HUES6 (cell line): ENCODE measurements around the gene DCAF10.

Experiments
- H3K27ac ChIP-seq: 2 replicates; pipeline ENCODE4 v1.7.0; 2013; ENCODE audit warnings: low read depth, mild to moderate bottlenecking, low read length, inconsistent platforms
- H3K27me3 ChIP-seq: 2 replicates; pipeline ENCODE4 v1.6.1; 2013; ENCODE audit warnings: low read length; ENCODE audit not compliant: control insufficient read depth, insufficient read depth
- H3K36me3 ChIP-seq: 2 replicates; pipeline ENCODE4 v1.6.1; 2013; ENCODE audit warnings: low read length; ENCODE audit not compliant: control insufficient read depth, insufficient read depth
- H3K4me1 ChIP-seq: 2 replicates; pipeline ENCODE4 v1.6.1; 2013; ENCODE audit warnings: low read length; ENCODE audit not compliant: control insufficient read depth, insufficient read depth
- H3K4me3 ChIP-seq: 2 replicates; pipeline ENCODE4 v1.5.1; 2013; ENCODE audit warnings: low read depth, low read length
- H3K9ac ChIP-seq: one replicate; pipeline ENCODE4 v1.6.1; 2013; ENCODE audit warnings: mild to moderate bottlenecking, low read length
- H3K9me3 ChIP-seq: 2 replicates; pipeline ENCODE4 v1.6.1; 2013; ENCODE audit warnings: low read depth, low read length; ENCODE audit not compliant: control insufficient read depth, insufficient read depth

DCAF10 gene

DNA sequence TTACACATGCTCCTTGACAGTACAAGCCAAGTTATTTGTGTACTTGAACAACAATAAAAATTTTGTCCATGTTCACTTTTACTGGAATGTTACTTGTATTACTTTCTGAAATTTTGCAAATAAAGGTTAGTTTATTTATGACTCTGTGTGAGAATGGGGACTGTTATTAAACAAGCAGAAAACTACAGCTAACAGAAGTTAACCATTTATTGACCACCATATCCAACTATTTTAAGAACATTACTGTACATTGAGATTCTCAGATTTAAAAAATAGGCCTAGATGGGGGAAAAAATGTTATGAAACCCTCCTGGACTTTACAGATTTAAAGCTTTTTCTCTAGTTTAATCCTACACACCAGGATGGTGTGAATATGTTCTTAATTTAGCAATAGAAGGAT is 101.5 kb downstream of the DCAF10 start:
- no peak overlapping the region for H3K9ac ChIP-seq
- peaks cover 14% of the 10 kb centered on the region for H3K36me3 ChIP-seq
- no peaks in the 10 kb centered on the region for H3K9me3 ChIP-seq
- no peak overlapping the region for H3K4me3 ChIP-seq
- H3K27me3 ChIP-seq, result no peaks in the 10 kb centered on the region; the same call in 1 of the 2 replicates
- H3K27ac ChIP-seq, result no peak overlapping the region
- H3K4me1 ChIP-seq, result peaks cover 15% of the 10 kb centered on the region

DNA sequence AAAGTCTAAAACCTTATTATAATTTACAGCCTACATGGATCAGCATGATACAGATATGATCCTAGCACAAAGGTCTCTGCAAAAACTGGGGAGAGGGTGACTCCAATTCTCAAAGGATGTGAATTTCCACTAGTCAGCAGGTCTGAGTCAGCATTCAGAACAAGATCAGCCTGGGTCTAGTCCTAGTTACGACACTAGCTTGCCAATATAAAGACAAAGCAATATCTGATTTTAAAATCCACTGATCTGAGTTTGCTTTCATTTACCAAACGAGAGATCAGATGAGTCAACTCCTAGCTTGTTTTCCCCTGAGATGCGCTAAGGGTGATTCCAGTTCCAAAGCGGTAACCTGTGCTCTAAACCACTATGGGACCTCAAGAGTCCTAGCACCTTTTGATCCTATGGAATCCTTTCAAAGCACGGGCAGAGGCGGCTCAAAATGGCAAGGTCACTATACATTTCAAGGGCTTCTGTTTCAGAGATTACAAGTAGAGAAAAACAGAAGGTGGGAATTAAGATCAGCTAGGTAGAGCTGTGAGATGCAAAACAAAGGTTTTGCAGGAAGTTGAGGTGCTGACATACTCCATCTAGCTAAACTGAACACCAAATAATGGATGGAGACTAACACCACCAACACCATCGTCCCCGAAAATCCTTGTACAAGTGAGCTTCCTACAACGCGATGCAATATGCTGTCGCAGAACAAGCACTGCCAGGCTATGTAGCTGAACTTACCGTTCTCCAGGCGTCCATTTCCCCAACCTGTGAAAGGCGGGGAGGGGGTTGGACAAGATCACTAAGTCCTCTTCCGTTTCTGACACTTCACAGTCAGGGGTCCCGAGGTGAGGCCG is 102.4 kb downstream of the DCAF10 start:
- H3K4me3 ChIP-seq, result peak overlapping the region; percentile 94
- peaks cover 15% of the 10 kb centered on the region for H3K4me1 ChIP-seq
- peak overlapping the region; percentile 67 for H3K9ac ChIP-seq
- peaks cover 9% of the 10 kb centered on the region for H3K36me3 ChIP-seq
- H3K9me3 ChIP-seq, result no peaks in the 10 kb centered on the region
- H3K27me3 ChIP-seq, result no peaks in the 10 kb centered on the region; the same call in 1 of the 2 replicates
- H3K27ac ChIP-seq, result peak overlapping the region; percentile 44; the same call in 1 of the 2 replicates

DNA sequence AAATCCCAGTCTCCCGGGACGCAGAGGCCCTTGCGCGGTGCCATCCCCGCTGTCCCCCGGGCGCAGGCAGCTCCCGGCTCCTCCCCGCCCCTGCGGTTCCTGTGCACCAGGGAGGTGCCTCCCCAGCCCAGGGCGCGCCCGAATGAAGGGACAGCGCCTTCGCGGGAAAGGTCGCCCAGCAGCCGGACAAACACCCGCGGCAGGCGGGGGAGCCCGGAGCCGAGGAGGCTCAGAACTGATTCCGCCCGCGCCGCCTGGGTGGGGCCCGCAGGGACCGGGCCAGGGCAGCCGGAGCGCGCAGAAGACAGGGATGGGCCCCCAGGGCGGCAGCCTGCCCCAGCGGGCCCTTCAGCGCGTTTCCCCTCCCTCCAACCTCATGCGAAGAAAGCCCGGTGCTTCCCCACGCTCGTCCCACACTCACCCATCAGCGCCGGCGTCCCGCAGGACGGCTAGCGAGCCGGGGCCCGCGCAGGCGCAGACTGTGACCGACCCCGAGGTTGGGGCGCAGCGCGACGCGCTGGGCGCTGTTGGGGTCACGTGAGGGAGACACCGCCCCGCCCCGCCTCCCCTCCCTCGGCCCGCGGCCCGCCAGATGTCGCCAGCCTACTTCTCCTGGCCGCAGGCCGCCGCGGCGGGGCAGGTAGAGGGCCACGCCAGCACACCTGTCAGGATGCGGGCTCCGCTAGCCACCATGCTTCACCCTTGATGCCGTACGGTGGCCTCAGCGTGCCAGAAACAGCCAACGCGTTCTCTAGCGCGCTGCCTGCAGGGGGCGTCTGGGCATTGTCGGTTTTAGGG is 103.2 kb downstream of the DCAF10 start, which contains the start of gene SLC25A51:
TSS of gene SLC25A51 (minus strand) at position 481 of the 798 bp plus-strand sequence. CDS start 15,577 bp downstream, outside the sequence.
- Histone ChIP-seq H3K36me3 (peaks cover 7% of the 10 kb centered on the region), H3K27ac (peak within 1 kb of the TSS; percentile 44; the same call in 1 of the 2 replicates)

DNA sequence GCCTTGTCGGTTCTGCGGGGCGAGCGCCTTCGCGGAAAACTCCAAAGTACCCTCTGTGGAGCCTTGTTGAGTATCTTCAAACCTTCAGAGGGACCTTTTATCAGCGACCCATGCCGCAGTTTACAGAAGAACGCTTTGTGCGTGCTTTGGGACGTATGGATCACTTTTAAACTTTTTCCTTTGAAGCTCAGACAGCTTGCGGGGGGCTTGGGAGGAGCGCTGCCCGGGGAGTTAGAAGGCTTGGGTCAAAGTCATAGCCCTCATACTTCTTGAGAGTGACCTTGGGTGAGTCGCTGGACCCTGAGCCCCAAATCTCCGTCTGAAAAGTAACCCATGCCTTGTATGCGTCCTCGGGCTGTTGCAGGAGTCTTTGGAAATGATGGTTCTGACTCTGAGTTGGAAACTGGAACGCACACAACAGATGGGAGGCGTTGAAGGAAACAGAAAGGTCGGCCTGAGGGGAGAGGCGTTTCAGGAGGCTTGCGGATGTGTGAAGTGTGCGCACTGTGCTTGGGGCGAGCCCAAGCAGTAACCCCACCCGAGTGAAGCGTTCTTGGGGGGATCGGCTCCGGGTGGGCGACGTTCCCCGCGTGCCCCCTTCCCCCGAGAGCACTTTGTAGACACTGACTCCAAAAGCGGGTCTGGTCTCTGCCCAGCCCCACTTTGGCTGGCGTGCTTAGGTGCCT is 104.0 kb downstream of the DCAF10 start:
- Histone ChIP-seq H3K9me3 (no peaks in the 10 kb centered on the region), H3K4me3 (peak overlapping the region; percentile 94), H3K36me3 (no peaks in the 10 kb centered on the region), H3K27me3 (no peaks in the 10 kb centered on the region; the same call in 1 of the 2 replicates), H3K27ac (no peak overlapping the region), H3K4me1 (peaks cover 15% of the 10 kb centered on the region), H3K9ac (peak overlapping the region; percentile 67)

More for the DNA sequence above, 103.2 kb downstream of the DCAF10 start, which contains the start of gene SLC25A51:
- Histone ChIP-seq H3K4me1 (peaks cover 15% of the 10 kb centered on the region), H3K9ac (peak within 1 kb of the TSS; percentile 67), H3K9me3 (no peaks in the 10 kb centered on the region), H3K27me3 (no peaks in the 10 kb centered on the region; the same call in 1 of the 2 replicates), H3K4me3 (peak within 1 kb of the TSS; percentile 94)

DNA sequence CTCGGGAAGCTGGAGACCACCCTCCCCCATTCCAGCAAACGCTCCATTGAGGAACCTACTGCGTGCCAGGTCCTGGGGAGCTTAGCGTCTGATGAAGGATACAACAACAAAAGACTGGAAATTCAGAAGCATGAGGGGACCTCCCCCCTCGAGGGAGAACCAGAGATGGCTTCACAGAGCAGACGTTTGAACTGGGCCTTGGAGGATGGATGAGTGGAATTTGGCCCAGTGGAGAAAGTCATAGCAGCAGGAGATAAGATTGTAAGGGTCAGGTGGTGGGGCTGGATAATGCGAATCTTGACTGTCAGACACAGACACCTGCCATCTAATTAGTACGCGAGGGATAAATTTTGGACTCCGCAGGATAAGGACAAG is 104.5 kb downstream of the DCAF10 start:
- Histone ChIP-seq H3K27ac (no peak overlapping the region), H3K27me3 (no peaks in the 10 kb centered on the region; the same call in 1 of the 2 replicates), H3K4me1 (peaks cover 15% of the 10 kb centered on the region), H3K4me3 (peak overlapping the region; percentile 94), H3K36me3 (no peaks in the 10 kb centered on the region), H3K9me3 (no peaks in the 10 kb centered on the region), H3K9ac (no peak overlapping the region)

DNA sequence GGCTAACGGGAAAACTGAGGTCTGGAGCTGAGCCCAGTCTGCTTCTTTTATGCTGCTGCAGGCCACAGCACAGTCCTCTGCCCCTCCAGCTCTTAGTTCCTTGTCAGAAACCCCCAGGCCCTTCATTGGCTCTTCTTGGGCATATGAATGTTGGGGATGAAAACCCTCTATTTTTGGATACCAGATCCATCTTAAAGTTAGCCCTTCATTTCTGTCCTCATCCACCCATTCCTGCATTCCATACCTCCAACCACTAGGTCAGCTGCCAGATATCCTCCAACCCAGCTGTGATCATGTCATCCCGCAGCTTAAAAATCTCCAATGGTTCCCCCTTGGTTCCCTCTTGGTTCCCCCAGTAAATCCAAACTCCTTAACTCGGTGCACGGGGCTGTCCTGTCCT is 105.2 kb downstream of the DCAF10 start:
- H3K9me3 ChIP-seq, result no peaks in the 10 kb centered on the region
- H3K4me3 ChIP-seq, result no peak overlapping the region

DNA sequence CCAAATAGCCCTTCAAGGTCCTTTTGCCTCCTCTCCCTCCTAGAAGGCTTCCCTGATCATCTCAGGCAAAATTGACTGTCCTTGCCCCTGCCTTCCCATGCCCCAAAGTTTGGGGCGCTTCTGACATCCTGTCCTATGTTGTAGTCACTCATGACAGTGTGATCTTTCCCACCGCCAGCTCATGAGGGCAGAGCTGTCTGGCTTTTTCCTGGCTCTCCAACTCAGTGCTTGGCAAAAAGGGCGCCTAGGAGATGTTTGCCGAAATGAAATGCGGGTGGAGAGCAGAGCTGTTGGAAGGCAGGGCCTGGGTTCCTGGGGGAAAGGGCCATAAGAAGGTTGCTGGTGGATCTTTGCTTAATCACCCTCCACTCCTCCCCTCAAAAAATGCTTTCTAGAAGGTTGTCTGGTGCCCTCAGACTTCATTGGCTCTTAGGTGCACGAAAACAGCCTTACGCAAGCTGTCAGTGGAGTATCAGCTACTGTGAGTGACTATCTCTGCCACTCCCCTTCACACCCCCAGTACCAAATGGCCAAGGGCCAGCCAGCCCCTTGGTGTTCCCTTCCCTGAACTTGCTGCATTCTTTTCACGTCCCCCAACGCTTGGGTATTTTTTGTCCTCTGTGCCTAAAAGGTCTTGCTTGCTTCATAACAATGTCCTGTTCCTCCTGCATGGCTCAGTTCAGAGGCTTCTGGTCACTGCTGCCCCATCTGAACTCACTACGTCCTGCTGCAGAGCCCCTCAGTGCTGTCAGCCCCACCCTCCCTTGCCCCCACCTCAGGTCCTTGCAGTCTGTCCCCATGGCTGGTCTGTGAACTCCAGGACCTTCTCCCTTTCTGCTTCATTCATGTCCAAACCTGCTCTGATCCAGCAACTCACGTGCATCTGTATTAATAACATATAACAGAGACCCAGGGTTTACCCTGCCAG is 106.0 kb downstream of the DCAF10 start:
- no peak overlapping the region for H3K4me3 ChIP-seq
- H3K27ac ChIP-seq, result no peak overlapping the region
- no peaks in the 10 kb centered on the region; the same call in 1 of the 2 replicates for H3K27me3 ChIP-seq
- peaks cover 15% of the 10 kb centered on the region for H3K4me1 ChIP-seq
- H3K9ac ChIP-seq, result no peak overlapping the region
- no peaks in the 10 kb centered on the region for H3K9me3 ChIP-seq
- H3K36me3 ChIP-seq, result no peaks in the 10 kb centered on the region

More for the DNA sequence above, 105.2 kb downstream of the DCAF10 start:
- Histone ChIP-seq H3K36me3 (no peaks in the 10 kb centered on the region), H3K27ac (no peak overlapping the region), H3K9ac (no peak overlapping the region), H3K27me3 (no peaks in the 10 kb centered on the region; the same call in 1 of the 2 replicates), H3K4me1 (peaks cover 15% of the 10 kb centered on the region)

DNA sequence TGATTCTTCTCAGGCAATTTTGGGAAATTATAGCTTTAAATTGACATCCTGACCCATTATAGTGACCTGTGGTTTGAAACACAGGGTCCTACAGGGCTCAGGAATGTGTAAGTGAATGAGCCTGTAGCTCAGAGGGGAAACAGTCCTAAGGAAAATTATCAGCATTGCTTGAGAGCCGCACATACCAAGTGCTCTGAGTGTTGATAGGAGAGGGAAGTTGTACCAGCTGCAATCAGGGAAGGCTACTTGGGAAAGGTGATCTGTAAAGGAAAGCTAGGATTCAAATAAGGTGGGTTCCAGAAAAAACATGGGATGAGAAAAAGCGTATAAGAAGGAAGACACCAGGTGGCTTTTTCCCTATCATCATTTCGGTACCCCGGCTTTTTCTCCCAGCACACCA is 107.7 kb downstream of the DCAF10 start:
- no peak overlapping the region for H3K27ac ChIP-seq
- no peaks in the 10 kb centered on the region for H3K9me3 ChIP-seq

DNA sequence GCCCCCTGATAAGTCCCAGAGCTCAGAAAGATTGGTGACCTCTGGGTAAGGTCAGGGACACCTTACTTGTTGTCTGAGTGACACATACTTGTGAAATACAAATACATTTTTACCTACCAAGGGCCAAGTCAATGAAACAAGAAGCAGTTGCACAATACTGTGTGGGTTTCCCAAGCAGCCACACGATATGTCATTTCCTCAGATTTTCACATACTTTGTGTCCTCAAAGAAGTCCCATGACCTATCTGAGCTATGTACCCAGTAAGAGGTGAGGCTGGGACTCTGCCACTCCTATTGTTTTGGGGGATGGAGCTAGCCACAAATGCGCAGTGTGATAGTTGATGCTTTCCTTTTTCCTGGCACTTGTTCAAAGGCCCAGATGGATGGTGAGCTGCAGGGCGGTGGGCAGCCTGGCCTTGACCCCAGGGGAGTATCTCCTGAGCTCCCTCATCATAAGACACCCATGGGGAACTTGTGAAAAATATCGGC is 108.1 kb downstream of the DCAF10 start:
- Histone ChIP-seq H3K27me3 (no peaks in the 10 kb centered on the region; the same call in 1 of the 2 replicates), H3K9me3 (no peaks in the 10 kb centered on the region), H3K36me3 (no peaks in the 10 kb centered on the region), H3K9ac (no peak overlapping the region), H3K4me3 (no peak overlapping the region), H3K4me1 (peaks cover 10% of the 10 kb centered on the region), H3K27ac (no peak overlapping the region)

More for the DNA sequence above, 107.7 kb downstream of the DCAF10 start:
- Histone ChIP-seq H3K4me3 (no peak overlapping the region), H3K4me1 (peaks cover 10% of the 10 kb centered on the region), H3K9ac (no peak overlapping the region), H3K36me3 (no peaks in the 10 kb centered on the region), H3K27me3 (no peaks in the 10 kb centered on the region; the same call in 1 of the 2 replicates)
